ENCODE measurements around the gene APEH.

GRCh38 chr3:49634736-49635135 is 39.4 kb upstream of the APEH start:
- no peak for TF ChIP-seq EZH2 (IDR thresholded peaks at IDR 0.05; ENCODE audit: borderline replicate concordance, low read length)
- TF ChIP-seq, protein P1, sequence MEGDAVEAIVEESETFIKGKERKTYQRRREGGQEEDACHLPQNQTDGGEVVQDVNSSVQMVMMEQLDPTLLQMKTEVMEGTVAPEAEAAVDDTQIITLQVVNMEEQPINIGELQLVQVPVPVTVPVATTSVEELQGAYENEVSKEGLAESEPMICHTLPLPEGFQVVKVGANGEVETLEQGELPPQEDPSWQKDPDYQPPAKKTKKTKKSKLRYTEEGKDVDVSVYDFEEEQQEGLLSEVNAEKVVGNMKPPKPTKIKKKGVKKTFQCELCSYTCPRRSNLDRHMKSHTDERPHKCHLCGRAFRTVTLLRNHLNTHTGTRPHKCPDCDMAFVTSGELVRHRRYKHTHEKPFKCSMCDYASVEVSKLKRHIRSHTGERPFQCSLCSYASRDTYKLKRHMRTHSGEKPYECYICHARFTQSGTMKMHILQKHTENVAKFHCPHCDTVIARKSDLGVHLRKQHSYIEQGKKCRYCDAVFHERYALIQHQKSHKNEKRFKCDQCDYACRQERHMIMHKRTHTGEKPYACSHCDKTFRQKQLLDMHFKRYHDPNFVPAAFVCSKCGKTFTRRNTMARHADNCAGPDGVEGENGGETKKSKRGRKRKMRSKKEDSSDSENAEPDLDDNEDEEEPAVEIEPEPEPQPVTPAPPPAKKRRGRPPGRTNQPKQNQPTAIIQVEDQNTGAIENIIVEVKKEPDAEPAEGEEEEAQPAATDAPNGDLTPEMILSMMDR (IDR thresholded peaks at IDR 0.05; ENCODE audit: low read length): no peak

All from OCI-LY1 (cell line).